Activated CD8-positive, alpha-beta memory T cell treated with anti-CD3 and anti-CD28 coated beads for 1 hour (primary cell): Measurements from ENCODE around the gene ZMAT5.

Experiments used
- DNase-seq, 2 donors: peaks; one replicate each; pipeline ENCODE4 v3.0.0-alpha.2; 2020; ENCODE audit warnings: low read depth in 1 of 2; ENCODE audit errors: extremely low read depth in 1 of 2

Gene ZMAT5

GRCh38 chr22:29691636-29692326 lies 75.0 kb downstream of the ZMAT5 start:
- DNase-seq, result no peak

GRCh38 chr22:29690476-29690875 lies 76.3 kb downstream of the ZMAT5 start:
- no peak for DNase-seq

GRCh38 chr22:29689880-29690213 lies 77.0 kb downstream of the ZMAT5 start:
- no peak for DNase-seq

- no peak for DNase-seq
These were observed 77.5 kb downstream of the ZMAT5 start for GRCh38 chr22:29689206-29689879.

- no peak for DNase-seq
These were observed 82.6 kb downstream of the ZMAT5 start for GRCh38 chr22:29684244-29684643.

- no peak for DNase-seq
These were observed 83.3 kb downstream of the ZMAT5 start for GRCh38 chr22:29683536-29683935.
